OCI-M2 (cell line): Measurements from ENCODE around the gene AUTS2.

Experiments
- DNase-seq: peaks from one replicate; lab custom pipeline; 2025; ENCODE audit not compliant: unreplicated experiment; lab: John Stamatoyannopoulos, UW

AUTS2 gene

GRCh38 chr7:69714886-69715576 is 116.8 kb downstream of the AUTS2 start:
- DNase-seq: no peak

GRCh38 chr7:69717221-69717620 is 118.9 kb downstream of the AUTS2 start:
- DNase-seq: no peak

- DNase-seq: no peak
These were observed 121.4 kb downstream of the AUTS2 start for GRCh38 chr7:69719717-69720116.

GRCh38 chr7:69722843-69723242 is 124.6 kb downstream of the AUTS2 start:
- no peak for DNase-seq

- no peak for DNase-seq
These were observed 125.4 kb downstream of the AUTS2 start for GRCh38 chr7:69723663-69724062.

- DNase-seq: no peak
These were observed 130.0 kb downstream of the AUTS2 start for GRCh38 chr7:69728304-69728703.

- no peak for DNase-seq
These were observed 133.9 kb downstream of the AUTS2 start for GRCh38 chr7:69732203-69732602.

- no peak for DNase-seq
These were observed 137.3 kb downstream of the AUTS2 start for GRCh38 chr7:69735582-69735981.

- DNase-seq: no peak
These were observed 138.0 kb downstream of the AUTS2 start for GRCh38 chr7:69736126-69736810.

- no peak for DNase-seq
These were observed 140.2 kb downstream of the AUTS2 start for GRCh38 chr7:69738396-69738951.

GRCh38 chr7:69739190-69739589 is 140.9 kb downstream of the AUTS2 start:
- no peak for DNase-seq

- DNase-seq: no peak
These were observed 141.7 kb downstream of the AUTS2 start for GRCh38 chr7:69739931-69740431.

- no peak for DNase-seq
These were observed 144.0 kb downstream of the AUTS2 start for GRCh38 chr7:69742237-69742636.

GRCh38 chr7:69743436-69743835 is 145.2 kb downstream of the AUTS2 start:
- DNase-seq: no peak

- no peak for DNase-seq
These were observed 145.8 kb downstream of the AUTS2 start for GRCh38 chr7:69744026-69744425.

GRCh38 chr7:69746383-69746782 is 148.1 kb downstream of the AUTS2 start:
- DNase-seq: no peak

GRCh38 chr7:69747144-69747543 is 148.9 kb downstream of the AUTS2 start:
- DNase-seq: no peak

GRCh38 chr7:69748530-69748929 is 150.3 kb downstream of the AUTS2 start:
- no peak for DNase-seq

GRCh38 chr7:69749372-69749979 is 151.2 kb downstream of the AUTS2 start:
- no peak for DNase-seq

- no peak for DNase-seq
These were observed 151.7 kb downstream of the AUTS2 start for GRCh38 chr7:69749994-69750393.

- no peak for DNase-seq
These were observed 152.8 kb downstream of the AUTS2 start for GRCh38 chr7:69751026-69751425.

GRCh38 chr7:69753981-69754380 is 155.7 kb downstream of the AUTS2 start:
- no peak for DNase-seq
